Measurements from ENCODE around the gene ZNF175. TPM values are rescaled to one million over a fixed set of nuclear protein-coding genes. Genes with fewer than 3 reads are reported as not detected.

Gene ZNF175
- total and polyA plus RNA-seq, 2 experiments from 2014 or later, result 1.1 to 4.1 TPM

DNA sequence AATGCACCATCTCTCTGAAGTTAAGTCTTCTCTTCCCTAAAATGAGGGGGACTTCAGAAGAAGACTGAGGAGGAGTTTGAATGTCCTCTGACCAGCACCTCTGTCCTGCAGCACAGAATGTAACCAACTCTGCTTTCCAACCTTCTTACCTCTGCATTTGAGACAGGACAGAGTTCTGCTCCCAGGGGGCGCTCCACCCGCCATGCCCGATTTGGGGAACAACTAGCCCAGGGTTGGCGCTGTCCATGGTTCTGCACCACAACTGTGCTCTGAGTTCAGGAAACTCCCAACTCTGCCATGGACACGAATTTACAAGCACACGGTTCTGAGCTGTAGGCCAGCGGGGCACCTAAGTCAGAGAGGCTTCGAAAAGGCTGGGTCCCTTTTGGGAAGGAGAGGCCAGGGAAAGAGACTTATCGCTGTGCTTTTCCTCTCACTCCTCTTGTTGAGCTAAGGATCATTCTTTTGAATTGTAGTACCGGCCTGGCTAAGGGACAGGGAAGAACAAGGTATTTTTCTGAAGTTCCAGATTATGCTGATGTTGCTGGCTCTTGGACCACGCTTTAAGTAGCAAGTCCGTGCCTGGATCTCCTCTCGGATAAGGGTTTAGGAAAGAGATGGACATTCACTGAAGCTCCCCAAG lies 37.0 kb downstream of the ZNF175 start:
- H3K4me2 ChIP-seq, result no peak overlapping the region
- H2AFZ ChIP-seq, result no peak overlapping the region
- TF ChIP-seq, protein P1, sequence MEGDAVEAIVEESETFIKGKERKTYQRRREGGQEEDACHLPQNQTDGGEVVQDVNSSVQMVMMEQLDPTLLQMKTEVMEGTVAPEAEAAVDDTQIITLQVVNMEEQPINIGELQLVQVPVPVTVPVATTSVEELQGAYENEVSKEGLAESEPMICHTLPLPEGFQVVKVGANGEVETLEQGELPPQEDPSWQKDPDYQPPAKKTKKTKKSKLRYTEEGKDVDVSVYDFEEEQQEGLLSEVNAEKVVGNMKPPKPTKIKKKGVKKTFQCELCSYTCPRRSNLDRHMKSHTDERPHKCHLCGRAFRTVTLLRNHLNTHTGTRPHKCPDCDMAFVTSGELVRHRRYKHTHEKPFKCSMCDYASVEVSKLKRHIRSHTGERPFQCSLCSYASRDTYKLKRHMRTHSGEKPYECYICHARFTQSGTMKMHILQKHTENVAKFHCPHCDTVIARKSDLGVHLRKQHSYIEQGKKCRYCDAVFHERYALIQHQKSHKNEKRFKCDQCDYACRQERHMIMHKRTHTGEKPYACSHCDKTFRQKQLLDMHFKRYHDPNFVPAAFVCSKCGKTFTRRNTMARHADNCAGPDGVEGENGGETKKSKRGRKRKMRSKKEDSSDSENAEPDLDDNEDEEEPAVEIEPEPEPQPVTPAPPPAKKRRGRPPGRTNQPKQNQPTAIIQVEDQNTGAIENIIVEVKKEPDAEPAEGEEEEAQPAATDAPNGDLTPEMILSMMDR (IDR thresholded peaks at IDR 0.05; ENCODE audit: poor library complexity), result peak; percentile 31
- no peak for TF ChIP-seq EZH2phosphoT487 (IDR thresholded peaks at IDR 0.05; ENCODE audit: low read depth, severe bottlenecking, unreplicated experiment)
- no peak for TF ChIP-seq EZH2 (IDR thresholded peaks at IDR 0.05; ENCODE audit: borderline replicate concordance)
- H3K79me2 ChIP-seq, result no peaks in the 10 kb centered on the region
- H3K4me3 ChIP-seq, result no peak overlapping the region
- H3K9me3 ChIP-seq (ENCODE audit: low read depth), result no peaks in the 10 kb centered on the region
- DNase-seq (ENCODE audit: low spot score), result peak; percentile 62
- no peaks in the 10 kb centered on the region for H3K36me3 ChIP-seq (replicated peaks; ENCODE audit: insufficient read depth, low read depth)
- no peaks in the 10 kb centered on the region for H3K9me2 ChIP-seq (replicated peaks; ENCODE audit: insufficient read depth)
- H3K27ac ChIP-seq, result no peak overlapping the region
- no peaks in the 10 kb centered on the region for H4K20me1 ChIP-seq (ENCODE audit: insufficient read depth, poor library complexity, severe bottlenecking)
- H3K27me3 ChIP-seq, result no peaks in the 10 kb centered on the region
- 31% methylated on average over 13 of the region's 13 CpGs for WGBS (ENCODE audit: low lambda C conversion rate, missing lambda C conversion rate)
- H3K4me1 ChIP-seq (ENCODE audit: insufficient read depth), result no peaks in the 10 kb centered on the region

- no peaks in the 10 kb centered on the region for H3K27me3 ChIP-seq
- no peak overlapping the region for H2AFZ ChIP-seq
- no peaks in the 10 kb centered on the region for H3K9me2 ChIP-seq (replicated peaks; ENCODE audit: insufficient read depth)
- H3K27ac ChIP-seq, result no peak overlapping the region
- H3K4me1 ChIP-seq (ENCODE audit: insufficient read depth), result no peaks in the 10 kb centered on the region
- no peak for DNase-seq (ENCODE audit: low spot score)
- no peak overlapping the region for H3K4me3 ChIP-seq
- WGBS (ENCODE audit: low lambda C conversion rate, missing lambda C conversion rate), result 62% methylated on average over 1 of the region's 1 CpG
- TF ChIP-seq EZH2phosphoT487 (IDR thresholded peaks at IDR 0.05; ENCODE audit: low read depth, severe bottlenecking, unreplicated experiment) (no peak), EZH2 (IDR thresholded peaks at IDR 0.05; ENCODE audit: borderline replicate concordance) (no peak)
- TF ChIP-seq, protein P1 (IDR thresholded peaks at IDR 0.05; ENCODE audit: poor library complexity), result no peak
- H3K9me3 ChIP-seq (ENCODE audit: low read depth), result no peaks in the 10 kb centered on the region
- no peaks in the 10 kb centered on the region for H4K20me1 ChIP-seq (ENCODE audit: insufficient read depth, poor library complexity, severe bottlenecking)
- no peaks in the 10 kb centered on the region for H3K36me3 ChIP-seq (replicated peaks; ENCODE audit: insufficient read depth, low read depth)
- H3K79me2 ChIP-seq, result no peaks in the 10 kb centered on the region
- no peak overlapping the region for H3K4me2 ChIP-seq
Measured at GRCh38 chr19:51610576-51610975, 39.5 kb downstream of the ZNF175 start.

DNA sequence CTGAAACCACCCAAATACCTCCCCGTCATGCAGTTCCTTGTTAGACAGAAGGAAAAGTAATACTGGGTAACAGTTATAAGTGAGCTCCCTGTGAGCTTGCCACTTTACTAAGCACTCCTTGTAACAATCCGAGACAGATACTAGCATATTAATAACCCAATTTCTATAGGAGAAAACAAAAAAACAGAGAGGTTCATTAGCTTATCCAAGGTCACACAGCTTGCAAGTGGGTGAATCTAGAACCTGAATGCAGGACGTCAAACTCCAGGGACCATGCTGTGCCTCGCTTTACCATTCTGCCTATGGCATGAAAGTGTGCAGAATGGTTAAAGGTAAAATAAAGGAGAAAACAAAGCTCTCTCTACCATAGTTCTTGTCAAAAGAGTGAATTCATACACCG lies 43.7 kb downstream of the ZNF175 start:
- no peaks in the 10 kb centered on the region for H3K4me1 ChIP-seq (ENCODE audit: insufficient read depth)
- 81% methylated on average over 5 of the region's 5 CpGs for WGBS (ENCODE audit: low lambda C conversion rate, missing lambda C conversion rate)
- no peaks in the 10 kb centered on the region for H3K27me3 ChIP-seq
- no peak for TF ChIP-seq EZH2phosphoT487 (IDR thresholded peaks at IDR 0.05; ENCODE audit: low read depth, severe bottlenecking, unreplicated experiment)
- TF ChIP-seq, protein P1 (IDR thresholded peaks at IDR 0.05; ENCODE audit: poor library complexity), result no peak
- no peak for TF ChIP-seq EZH2 (IDR thresholded peaks at IDR 0.05; ENCODE audit: borderline replicate concordance)
- no peak overlapping the region for H3K4me2 ChIP-seq
- no peak overlapping the region for H2AFZ ChIP-seq
- H3K9me3 ChIP-seq (ENCODE audit: low read depth), result no peaks in the 10 kb centered on the region
- H3K4me3 ChIP-seq, result no peak overlapping the region
- no peak for DNase-seq (ENCODE audit: low spot score)
- no peaks in the 10 kb centered on the region for H3K9me2 ChIP-seq (replicated peaks; ENCODE audit: insufficient read depth)
- no peak overlapping the region for H3K27ac ChIP-seq
- no peaks in the 10 kb centered on the region for H3K79me2 ChIP-seq
- H4K20me1 ChIP-seq (ENCODE audit: insufficient read depth, poor library complexity, severe bottlenecking), result no peaks in the 10 kb centered on the region
- no peaks in the 10 kb centered on the region for H3K36me3 ChIP-seq (replicated peaks; ENCODE audit: insufficient read depth, low read depth)

Measured in hepatocyte (in vitro differentiated cells).